HUES48 (cell line): ENCODE results near the gene ANTXR2.

ENCODE experiments used
- H3K27ac ChIP-seq: one replicate; pipeline ENCODE4 v1.7.0; 2013; ENCODE audit warnings: low read depth, low read length, inconsistent platforms
- H3K27me3 ChIP-seq: 2 replicates; pipeline ENCODE4 v1.6.1; 2013; ENCODE audit warnings: mild to moderate bottlenecking, low read length; ENCODE audit not compliant: control insufficient read depth, insufficient read depth
- H3K36me3 ChIP-seq: 2 replicates; pipeline ENCODE4 v1.6.1; 2013; ENCODE audit warnings: low read length; ENCODE audit not compliant: control insufficient read depth, insufficient read depth
- H3K4me1 ChIP-seq: 2 replicates; pipeline ENCODE4 v1.6.1; 2013; ENCODE audit warnings: mild to moderate bottlenecking, low read length; ENCODE audit not compliant: control insufficient read depth, insufficient read depth
- H3K4me3 ChIP-seq: 2 replicates; pipeline ENCODE4 v1.5.1; 2013; ENCODE audit warnings: mild to moderate bottlenecking, low read depth, low read length
- H3K9ac ChIP-seq: 2 replicates; pipeline ENCODE4 v1.6.1; 2013; ENCODE audit warnings: mild to moderate bottlenecking, low read depth, low read length, moderate library complexity
- H3K9me3 ChIP-seq: 2 replicates; pipeline ENCODE4 v1.6.1; 2013; ENCODE audit warnings: low read length; ENCODE audit not compliant: control insufficient read depth, insufficient read depth

Gene ANTXR2

DNA sequence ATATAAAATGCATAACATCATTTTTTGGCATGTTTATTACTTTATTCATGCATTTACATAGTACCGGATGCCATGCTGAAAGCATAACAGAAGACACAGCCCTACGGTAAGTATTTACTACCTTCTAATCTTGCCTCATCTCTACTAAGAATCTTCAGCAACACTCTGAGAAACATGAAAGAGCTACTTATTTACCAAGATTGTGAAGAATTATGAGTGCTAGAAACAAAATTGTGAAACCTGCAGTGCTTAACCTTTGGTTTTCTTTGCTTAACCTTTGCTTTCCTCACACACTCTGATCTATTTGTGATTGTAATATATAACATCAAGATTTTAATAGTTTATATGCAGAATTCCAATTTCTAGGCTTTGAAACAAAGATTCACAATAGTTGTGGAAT is 7.4 kb downstream of the ANTXR2 start:
- Histone ChIP-seq H3K36me3 (no peaks in the 10 kb centered on the region), H3K9me3 (no peaks in the 10 kb centered on the region), H3K4me1 (no peaks in the 10 kb centered on the region; the same call in 1 of the 2 replicates), H3K27ac (no peak overlapping the region), H3K4me3 (no peak overlapping the region), H3K27me3 (peaks cover 3% of the 10 kb centered on the region), H3K9ac (no peak overlapping the region)

GRCh38 chr4:80062527-80062926 is 10.5 kb downstream of the ANTXR2 start:
- no peaks in the 10 kb centered on the region for H3K4me1 ChIP-seq
- H3K36me3 ChIP-seq = no peaks in the 10 kb centered on the region
- no peak overlapping the region for H3K4me3 ChIP-seq
- H3K27me3 ChIP-seq = no peaks in the 10 kb centered on the region
- no peak overlapping the region for H3K27ac ChIP-seq
- no peak overlapping the region for H3K9ac ChIP-seq
- H3K9me3 ChIP-seq = no peaks in the 10 kb centered on the region

DNA sequence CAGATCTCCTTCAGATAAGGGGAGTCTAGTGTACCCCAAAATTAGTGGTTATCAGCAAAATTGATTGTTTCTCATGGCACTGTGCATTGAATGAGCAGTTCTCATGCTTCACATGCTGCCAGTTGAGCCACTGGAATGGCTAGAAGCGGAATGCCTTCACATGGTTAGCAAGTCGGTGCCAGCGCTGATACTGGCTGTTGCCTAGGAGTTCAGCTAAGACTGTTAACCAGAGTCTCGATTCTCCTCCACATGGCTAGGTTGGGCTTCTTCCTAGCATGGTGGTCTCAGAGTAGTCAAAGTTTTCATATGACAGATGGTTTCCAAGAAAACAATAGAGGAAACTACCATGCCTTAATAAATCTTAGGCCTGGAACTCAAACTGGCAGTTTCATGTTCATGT is 12.2 kb downstream of the ANTXR2 start:
- Histone ChIP-seq H3K4me1 (no peaks in the 10 kb centered on the region), H3K27me3 (no peaks in the 10 kb centered on the region), H3K36me3 (no peaks in the 10 kb centered on the region), H3K4me3 (no peak overlapping the region), H3K9ac (no peak overlapping the region), H3K27ac (no peak overlapping the region), H3K9me3 (no peaks in the 10 kb centered on the region)

DNA sequence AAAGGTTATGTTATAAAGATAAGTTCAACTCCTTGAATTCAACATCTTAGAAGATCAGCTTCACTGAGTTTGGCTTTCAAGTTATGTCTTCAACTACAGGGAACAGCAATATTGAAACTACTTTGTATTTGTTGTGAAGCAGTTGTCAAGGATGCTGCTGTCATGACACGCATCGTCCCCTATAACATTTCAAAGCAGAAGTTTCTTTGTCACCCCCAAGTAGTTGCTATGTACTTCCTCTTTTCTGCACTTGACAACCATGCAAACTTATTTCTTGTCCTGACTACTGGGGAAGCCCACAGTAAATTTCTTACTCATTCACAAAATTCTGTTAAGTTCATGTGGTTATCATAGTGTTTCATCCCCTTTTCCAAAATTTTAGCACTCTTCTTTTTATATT is 14.3 kb downstream of the ANTXR2 start:
- Histone ChIP-seq H3K9ac (no peak overlapping the region), H3K27me3 (no peaks in the 10 kb centered on the region), H3K36me3 (no peaks in the 10 kb centered on the region), H3K9me3 (no peaks in the 10 kb centered on the region), H3K4me1 (no peaks in the 10 kb centered on the region), H3K27ac (no peak overlapping the region), H3K4me3 (no peak overlapping the region)

DNA sequence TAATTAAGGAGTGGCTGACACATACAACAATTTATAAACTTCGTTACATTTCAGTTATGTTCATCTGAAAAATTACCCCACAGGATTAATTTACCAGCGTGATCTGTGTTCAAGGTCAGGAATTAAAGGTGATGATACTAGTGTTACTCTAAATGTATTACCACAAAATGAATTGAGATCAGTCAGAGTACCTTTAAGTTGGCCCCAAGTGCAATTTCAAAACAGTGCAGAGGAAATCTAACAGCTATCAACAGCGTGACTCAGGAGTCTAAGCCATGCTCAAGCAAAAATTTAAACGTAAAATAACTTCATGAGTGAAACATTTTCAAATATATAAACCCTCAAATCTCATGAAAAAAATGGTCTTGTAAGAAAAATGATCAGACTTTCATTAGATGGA is 18.7 kb downstream of the ANTXR2 start:
- peaks cover 30% of the 10 kb centered on the region for H3K4me1 ChIP-seq
- no peak overlapping the region for H3K9ac ChIP-seq
- H3K9me3 ChIP-seq = no peaks in the 10 kb centered on the region
- no peak overlapping the region for H3K4me3 ChIP-seq
- H3K27me3 ChIP-seq = no peaks in the 10 kb centered on the region
- no peak overlapping the region for H3K27ac ChIP-seq
- H3K36me3 ChIP-seq = no peaks in the 10 kb centered on the region

GRCh38 chr4:80053140-80053910 is 19.7 kb downstream of the ANTXR2 start:
- H3K36me3 ChIP-seq = no peaks in the 10 kb centered on the region

DNA sequence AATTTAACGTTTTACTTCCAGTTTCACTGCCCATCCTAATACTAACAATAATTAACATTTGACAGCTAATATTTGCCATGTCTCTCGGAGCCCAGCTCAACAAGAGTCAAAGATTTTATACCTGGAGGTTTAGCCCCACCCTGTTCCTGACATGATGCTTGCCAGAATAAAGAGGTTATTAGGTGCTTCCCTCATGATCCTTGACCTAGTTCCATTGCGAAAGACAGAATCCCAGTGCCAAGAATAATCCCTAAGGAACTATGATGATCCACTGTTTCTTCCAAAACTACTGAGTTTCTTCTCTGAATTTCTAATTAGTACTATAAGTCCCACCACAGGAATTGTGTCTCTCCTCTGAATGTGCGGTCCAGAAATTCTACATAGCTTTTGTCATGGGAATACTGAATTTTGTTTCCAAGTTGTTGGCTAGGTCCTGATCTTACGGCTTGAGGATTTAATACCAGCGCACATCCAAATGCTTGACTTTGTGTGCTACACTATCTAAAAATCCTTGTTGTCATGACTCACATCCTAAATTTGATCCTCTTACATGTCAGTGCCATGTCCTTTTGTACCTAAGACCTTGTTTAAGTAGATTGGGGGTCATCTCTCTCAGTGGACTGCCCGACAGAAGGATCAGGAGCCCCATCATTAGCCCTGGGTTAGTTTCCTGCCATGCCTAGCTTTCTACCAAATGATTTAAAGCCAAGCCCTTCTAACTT is 23.1 kb downstream of the ANTXR2 start:
- no peaks in the 10 kb centered on the region for H3K36me3 ChIP-seq
- no peaks in the 10 kb centered on the region for H3K27me3 ChIP-seq
- peak overlapping the region; percentile 8 for H3K27ac ChIP-seq

More at GRCh38 chr4:80053140-80053910, 19.7 kb downstream of the ANTXR2 start:
- H3K9ac ChIP-seq = no peak overlapping the region
- H3K9me3 ChIP-seq = no peaks in the 10 kb centered on the region
- H3K27me3 ChIP-seq = no peaks in the 10 kb centered on the region
- no peak overlapping the region for H3K27ac ChIP-seq
- H3K4me1 ChIP-seq = peaks cover 34% of the 10 kb centered on the region
- H3K4me3 ChIP-seq = no peak overlapping the region

DNA sequence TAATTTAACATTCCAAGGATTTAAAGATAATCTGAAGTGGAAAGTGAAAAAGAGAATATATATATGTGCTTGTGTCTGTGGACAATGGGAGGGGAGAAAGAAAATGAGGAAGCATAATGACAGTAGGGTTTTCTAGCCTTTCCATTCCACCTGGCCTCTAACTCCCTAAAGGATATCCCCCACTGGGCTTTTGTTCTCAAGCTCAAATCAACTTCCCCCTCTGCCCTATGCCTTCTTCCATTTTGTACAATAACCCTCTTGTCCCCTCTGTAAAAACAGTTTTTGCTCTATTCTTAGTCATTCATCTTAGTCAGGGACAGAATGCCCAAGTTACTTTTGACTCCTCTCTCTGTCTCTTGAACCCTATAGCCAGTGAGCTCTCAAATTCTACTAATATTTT is 23.6 kb downstream of the ANTXR2 start:
- H3K9me3 ChIP-seq = no peaks in the 10 kb centered on the region
- no peaks in the 10 kb centered on the region for H3K27me3 ChIP-seq
- peaks cover 34% of the 10 kb centered on the region for H3K4me1 ChIP-seq
- H3K36me3 ChIP-seq = no peaks in the 10 kb centered on the region
- no peak overlapping the region for H3K4me3 ChIP-seq
- H3K27ac ChIP-seq = peak overlapping the region; percentile 8
- no peak overlapping the region for H3K9ac ChIP-seq

More for the DNA sequence above, 23.1 kb downstream of the ANTXR2 start:
- Histone ChIP-seq H3K4me3 (no peak overlapping the region), H3K4me1 (peaks cover 34% of the 10 kb centered on the region), H3K9ac (no peak overlapping the region), H3K9me3 (no peaks in the 10 kb centered on the region)

DNA sequence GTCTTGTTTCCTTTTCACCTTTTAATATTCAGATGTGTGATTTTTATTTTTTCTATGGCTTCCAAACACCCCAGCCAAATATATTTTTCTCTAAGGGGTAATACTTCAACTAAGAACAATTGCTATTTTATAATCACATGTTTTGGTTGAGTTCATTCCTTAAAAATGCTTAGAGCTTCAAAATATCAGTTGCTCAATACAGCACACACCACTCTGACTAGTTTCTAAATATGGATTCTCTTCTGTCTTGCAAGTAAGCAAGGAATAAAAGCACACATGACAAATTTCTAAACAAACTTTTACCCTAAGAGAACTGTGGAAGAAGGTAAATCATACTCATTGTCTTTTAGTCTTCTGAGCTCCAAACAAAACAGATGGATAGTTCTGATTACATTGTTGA is 27.2 kb downstream of the ANTXR2 start:
- Histone ChIP-seq H3K36me3 (no peaks in the 10 kb centered on the region), H3K9ac (no peak overlapping the region), H3K27ac (no peak overlapping the region)

DNA sequence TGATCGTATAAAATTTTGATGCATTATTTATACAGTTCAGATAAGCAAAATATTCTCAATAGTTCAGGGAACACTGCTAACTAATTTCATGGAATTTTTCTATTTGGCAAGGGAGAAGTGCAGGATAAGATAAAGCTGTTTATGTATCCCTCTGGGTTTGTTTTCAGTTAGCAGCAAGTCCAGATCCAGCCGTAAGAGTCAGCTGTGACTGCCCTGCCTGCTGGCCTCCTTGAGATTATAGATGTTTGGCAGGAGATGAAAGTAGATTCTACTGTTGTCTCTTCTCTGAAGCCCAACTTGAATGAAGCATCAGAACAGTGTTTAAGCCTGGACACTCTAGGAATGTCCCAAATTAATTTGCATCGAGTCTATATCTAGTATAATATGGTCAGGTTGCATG is 29.5 kb downstream of the ANTXR2 start:
- Histone ChIP-seq H3K9ac (no peak overlapping the region), H3K36me3 (no peaks in the 10 kb centered on the region), H3K27ac (no peak overlapping the region), H3K4me3 (no peak overlapping the region), H3K27me3 (no peaks in the 10 kb centered on the region), H3K9me3 (no peaks in the 10 kb centered on the region), H3K4me1 (no peaks in the 10 kb centered on the region)

More for the DNA sequence above, 27.2 kb downstream of the ANTXR2 start:
- H3K9me3 ChIP-seq = no peaks in the 10 kb centered on the region
- no peak overlapping the region for H3K4me3 ChIP-seq
- peaks cover 16% of the 10 kb centered on the region for H3K4me1 ChIP-seq
- no peaks in the 10 kb centered on the region for H3K27me3 ChIP-seq

DNA sequence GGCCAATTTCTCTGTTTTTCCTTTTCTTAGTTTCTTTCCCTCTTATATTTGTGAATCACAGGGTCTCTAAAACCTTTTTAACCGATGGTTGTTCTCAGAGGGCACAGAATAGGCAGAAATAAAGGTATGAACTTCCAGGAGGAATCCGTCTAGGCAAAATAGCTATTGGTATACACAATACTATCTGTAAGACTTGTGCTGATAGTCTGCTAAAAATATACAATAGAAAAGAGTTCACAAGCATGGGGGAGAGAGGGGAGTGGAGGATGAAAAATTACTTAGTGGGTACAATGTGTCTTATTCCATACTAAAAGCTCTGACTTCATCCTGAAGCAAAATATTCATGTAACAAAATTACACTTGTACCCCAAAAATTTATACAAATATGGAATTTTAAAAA is 30.2 kb downstream of the ANTXR2 start:
- Histone ChIP-seq H3K9ac (no peak overlapping the region), H3K36me3 (no peaks in the 10 kb centered on the region), H3K4me1 (no peaks in the 10 kb centered on the region), H3K9me3 (no peaks in the 10 kb centered on the region), H3K4me3 (no peak overlapping the region), H3K27me3 (no peaks in the 10 kb centered on the region), H3K27ac (no peak overlapping the region)
